ENCODE results near the gene SAP30L.

The SAP30L gene

DNA sequence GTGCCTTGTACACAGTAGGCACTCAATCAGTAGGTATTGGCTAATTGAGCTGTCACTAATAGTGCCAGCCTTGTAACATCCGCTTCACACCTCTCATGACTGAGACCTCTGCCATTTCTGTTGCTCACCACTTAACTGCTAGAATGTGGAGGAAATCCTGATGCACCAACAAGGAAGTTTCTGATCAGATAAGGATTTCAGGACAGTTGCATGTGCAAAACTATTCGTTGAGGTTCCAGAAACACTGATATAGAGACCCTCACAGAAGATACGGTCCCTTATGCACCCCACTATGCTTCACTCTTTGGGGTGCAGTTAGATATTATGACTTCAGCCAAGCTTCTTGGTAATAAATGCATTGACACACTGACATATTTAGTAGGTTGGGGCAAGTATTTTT is 10.7 kb downstream of the SAP30L start:
- no peak overlapping the region for H3K4me3 ChIP-seq (ENCODE audit: low read depth, low read length)
- no peak for DNase-seq (ENCODE audit: low read depth)
- no peak for TF ChIP-seq CTCF (IDR thresholded peaks at IDR 0.05; ENCODE audit: insufficient read depth, low read depth, low read length, missing control alignments)

GRCh38 chr5:154459015-154459414 is 13.2 kb downstream of the SAP30L start:
- no peak for TF ChIP-seq CTCF (IDR thresholded peaks at IDR 0.05; ENCODE audit: insufficient read depth, low read depth, low read length, missing control alignments)
- DNase-seq (ENCODE audit: low read depth), result no peak
- no peak overlapping the region for H3K4me3 ChIP-seq (ENCODE audit: low read depth, low read length)

DNA sequence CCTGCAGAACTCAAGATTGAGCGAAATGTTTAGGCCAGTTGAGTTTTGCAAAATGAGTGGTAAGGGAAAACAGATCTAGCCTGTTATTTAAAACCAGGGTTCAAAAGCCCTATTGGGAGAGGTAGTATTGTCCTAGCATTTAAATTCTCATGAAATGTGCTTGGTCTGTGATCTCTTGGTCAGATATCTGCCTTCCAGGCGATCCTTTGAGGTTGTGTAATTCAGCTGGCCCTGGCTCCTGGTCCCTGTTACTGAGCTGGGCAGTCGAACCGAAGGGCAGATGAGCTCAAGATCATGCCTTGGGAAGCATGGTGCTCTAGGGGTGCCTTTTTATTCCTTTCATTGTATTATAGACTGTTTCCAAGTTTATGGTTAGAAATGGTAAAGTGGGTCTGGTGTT is 14.4 kb downstream of the SAP30L start:
- H3K4me3 ChIP-seq (ENCODE audit: low read depth, low read length), result no peak overlapping the region
- no peak for DNase-seq (ENCODE audit: low read depth)
- TF ChIP-seq CTCF (IDR thresholded peaks at IDR 0.05; ENCODE audit: insufficient read depth, low read depth, low read length, missing control alignments), result no peak

DNA sequence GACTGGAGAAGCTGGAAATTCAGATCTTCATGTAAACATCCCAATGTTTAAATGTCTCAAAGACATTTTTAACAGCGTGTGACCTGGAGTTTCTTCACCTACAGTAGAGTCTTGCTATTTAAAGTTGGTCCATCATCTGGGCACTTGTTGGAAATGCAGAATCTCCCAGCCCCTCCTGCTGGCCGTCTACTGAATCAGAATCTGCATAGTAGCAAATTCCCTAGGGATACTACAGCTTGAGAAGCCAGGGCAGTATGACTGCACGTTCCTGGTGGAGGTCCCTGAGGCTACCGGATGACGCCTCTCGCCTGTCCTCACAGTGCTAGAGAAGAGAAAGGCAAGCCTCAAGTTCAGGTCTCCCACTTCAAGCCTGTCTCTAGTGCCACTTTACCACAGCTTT is 15.7 kb downstream of the SAP30L start:
- DNase-seq (ENCODE audit: low read depth), result no peak
- no peak overlapping the region for H3K4me3 ChIP-seq (ENCODE audit: low read depth, low read length)
- no peak for TF ChIP-seq CTCF (IDR thresholded peaks at IDR 0.05; ENCODE audit: insufficient read depth, low read depth, low read length, missing control alignments)

- no peak for DNase-seq (ENCODE audit: low read depth)
- no peak for TF ChIP-seq CTCF (IDR thresholded peaks at IDR 0.05; ENCODE audit: insufficient read depth, low read depth, low read length, missing control alignments)
- no peak overlapping the region for H3K4me3 ChIP-seq (ENCODE audit: low read depth, low read length)
Observed at GRCh38 chr5:154464438-154464837, 18.6 kb downstream of the SAP30L start.

DNA sequence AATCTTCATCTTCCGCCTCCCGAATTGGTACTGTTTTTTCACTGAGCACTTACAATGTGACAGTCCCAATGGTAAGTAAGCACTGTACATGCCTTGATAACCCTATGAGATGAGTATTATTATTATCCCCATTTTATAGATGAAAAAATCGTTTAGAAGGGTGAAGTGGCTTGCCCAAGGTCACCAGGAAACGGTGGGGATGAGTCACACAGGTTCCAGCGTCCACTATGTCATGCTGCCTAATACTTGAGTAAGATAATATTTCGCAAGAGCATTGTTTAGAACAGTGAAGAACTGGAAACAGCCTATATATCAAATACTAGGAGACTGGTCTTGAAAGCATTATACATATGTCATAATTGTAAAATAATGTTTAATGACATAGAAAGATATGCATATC is 19.4 kb downstream of the SAP30L start:
- TF ChIP-seq CTCF (IDR thresholded peaks at IDR 0.05; ENCODE audit: insufficient read depth, low read depth, low read length, missing control alignments), result no peak
- DNase-seq (ENCODE audit: low read depth), result no peak

GRCh38 chr5:154466147-154466546 is 20.4 kb downstream of the SAP30L start:
- H3K4me3 ChIP-seq (ENCODE audit: low read depth, low read length), result no peak overlapping the region
- TF ChIP-seq CTCF (IDR thresholded peaks at IDR 0.05; ENCODE audit: insufficient read depth, low read depth, low read length, missing control alignments), result no peak
- DNase-seq (ENCODE audit: low read depth), result no peak

More for the DNA sequence above, 19.4 kb downstream of the SAP30L start:
- H3K4me3 ChIP-seq (ENCODE audit: low read depth, low read length), result no peak overlapping the region

Measured in GM12865 (cell line).